H1 (cell line): ENCODE data around the gene CARM1. TPM values are rescaled to one million over a fixed set of nuclear protein-coding genes. Genes with fewer than 3 reads are reported as not detected.

Experiments used
- CTCF ChIA-PET: fragments of 300-600 bp; sonication (Branson Sonifier 250); formaldehyde crosslinking; loops from one replicate; lab custom pipeline; 2021; ENCODE audit not compliant: partially characterized antibody; lab: Charles Lee
- POLR2A ChIA-PET: fragments of 300-600 bp; sonication (Branson Sonifier 250); formaldehyde crosslinking; loops from one replicate; lab custom pipeline; 2021; ENCODE audit warnings: inconsistent platforms; ENCODE audit not compliant: partially characterized antibody; lab: Charles Lee
- DNase-seq, 2 experiments: peaks; one replicate each; pipeline versions ENCODE4 v3.0.0 to v3.0.0-alpha.2; 2010 to 2022; ENCODE audit warnings: low spot score in 2 of 2, low read depth in 1 of 2, mixed read lengths in 1 of 2
- FAIRE-seq: peaks from 2 replicates; lab custom pipeline; 2011; peaks lifted over from hg19 to GRCh38; lab: Jason Lieb, UNC
- H2AFZ ChIP-seq: 2 replicates; pipeline ENCODE4 v1.8.1; 2012; ENCODE audit warnings: low read length, inconsistent platforms
- H2AK5ac ChIP-seq: 2 replicates; pipeline ENCODE4 v1.6.1; 2013; ENCODE audit warnings: low read depth, low read length
- H2BK120ac ChIP-seq: replicated peaks from 2 replicates; pipeline ENCODE3; 2013; ENCODE audit warnings: low read depth, low read length, inconsistent platforms
- H2BK12ac ChIP-seq: 2 replicates; pipeline ENCODE4 v1.6.1; 2013; ENCODE audit warnings: low read depth, low read length
- H2BK15ac ChIP-seq: 2 replicates; pipeline ENCODE4 v1.6.1; 2013; ENCODE audit warnings: low read length
- H2BK20ac ChIP-seq: 2 replicates; pipeline ENCODE4 v1.6.1; 2013; ENCODE audit warnings: low read length
- H2BK5ac ChIP-seq: 2 replicates; pipeline ENCODE4 v1.6.1; 2013; ENCODE audit warnings: low read depth, low read length
- H3K14ac ChIP-seq: 2 replicates; pipeline ENCODE4 v1.6.1; 2013; ENCODE audit warnings: inconsistent platforms; ENCODE audit not compliant: insufficient read length
- H3K18ac ChIP-seq: 2 replicates; pipeline ENCODE4 v1.6.1; 2013; ENCODE audit warnings: low read length; ENCODE audit errors: extremely low read depth
- H3K23ac ChIP-seq: 2 replicates; pipeline ENCODE4 v1.6.1; 2013; ENCODE audit warnings: inconsistent platforms; ENCODE audit not compliant: insufficient read length
- H3K23me2 ChIP-seq: 2 replicates; pipeline ENCODE4 v1.6.1; 2013; ENCODE audit warnings: low read depth, low read length
- H3K27ac ChIP-seq: 2 replicates; pipeline ENCODE4 v1.6.1; 2011; ENCODE audit warnings: low read depth, low read length, inconsistent platforms
- H3K27me3 ChIP-seq, 4 experiments: replicated peaks in 1 of 4; 1 replicate in 1 of 4; 2 replicates in 3 of 4; pipeline versions ENCODE4 v1.6.1 to v1.8.1; 2011 to 2013; ENCODE audit warnings: low read length in 3 of 4, mild to moderate bottlenecking in 3 of 4, inconsistent platforms in 2 of 4, mixed read lengths in 2 of 4, moderate library complexity in 1 of 4; ENCODE audit not compliant: control insufficient read depth in 3 of 4, insufficient read depth in 3 of 4; ENCODE audit errors: extremely low read depth in 1 of 4
- H3K36me3 ChIP-seq, 4 experiments: 2 replicates each; pipeline versions ENCODE4 v1.6.1 to v1.8.1; 2011 to 2013; ENCODE audit warnings: mild to moderate bottlenecking in 4 of 4, low read length in 3 of 4, moderate library complexity in 2 of 4, control low read depth in 1 of 4, inconsistent platforms in 1 of 4; ENCODE audit not compliant: insufficient read depth in 4 of 4, control insufficient read depth in 2 of 4
- H3K4ac ChIP-seq: replicated peaks from 2 replicates; pipeline ENCODE3; 2013; ENCODE audit warnings: low read length, low read depth, mixed read lengths, inconsistent platforms; ENCODE audit not compliant: insufficient read length
- H3K4me1 ChIP-seq, 4 experiments: replicated peaks in 1 of 4; 1 replicate in 1 of 4; 2 replicates in 3 of 4; pipeline versions ENCODE4 v1.6.1 to v1.8.1; 2011 to 2013; ENCODE audit warnings: low read length in 3 of 4, inconsistent platforms in 2 of 4, mixed read lengths in 1 of 4; ENCODE audit not compliant: insufficient read depth in 4 of 4, control insufficient read depth in 3 of 4
- H3K4me2 ChIP-seq, 2 experiments: 2 replicates each; pipeline versions ENCODE4 v1.6.1 to v1.8.1; 2011 to 2013; ENCODE audit warnings: low read depth in 2 of 2, low read length in 2 of 2, control low read depth in 1 of 2, inconsistent platforms in 1 of 2, mild to moderate bottlenecking in 1 of 2; ENCODE audit not compliant: insufficient read depth in 1 of 2
- H3K4me3 ChIP-seq, 4 experiments: fragments of 200-600, 300-600 bp in 1 of 4; sonication (generic), shearing (Covaris generic), sonication (Bioruptor Twin) in 1 of 4; 2 replicates each; pipeline versions ENCODE4 v1.5.1 to v1.8.1; 2011 to 2016; ENCODE audit warnings: low read length in 4 of 4, low read depth in 3 of 4, control low read depth in 2 of 4, inconsistent platforms in 2 of 4, mild to moderate bottlenecking in 2 of 4, mixed read lengths in 1 of 4, moderate library complexity in 1 of 4; ENCODE audit not compliant: insufficient read depth in 2 of 4; ENCODE audit errors: extremely low read depth in 1 of 4
- H3K56ac ChIP-seq: replicated peaks from 2 replicates; pipeline ENCODE3; 2013; ENCODE audit warnings: low read depth, mild to moderate bottlenecking, mixed read lengths, low read length, inconsistent platforms; ENCODE audit not compliant: insufficient read length
- H3K79me1 ChIP-seq: 2 replicates; pipeline ENCODE4 v1.6.1; 2013; ENCODE audit warnings: low read depth, low read length, control low read depth
- H3K79me2 ChIP-seq, 2 experiments: 2 replicates each; pipeline versions ENCODE4 v1.6.1 to v1.8.1; 2012 to 2013; ENCODE audit warnings: low read length in 2 of 2, mild to moderate bottlenecking in 2 of 2, inconsistent platforms in 1 of 2; ENCODE audit not compliant: insufficient read depth in 2 of 2, control insufficient read depth in 1 of 2
- H3K9ac ChIP-seq, 4 experiments: replicated peaks in 1 of 4; 1 replicate in 1 of 4; 2 replicates in 3 of 4; pipeline versions ENCODE4 v1.6.1 to v1.8.1; 2011 to 2013; ENCODE audit warnings: low read depth in 3 of 4, low read length in 3 of 4, control low read depth in 2 of 4, mild to moderate bottlenecking in 2 of 4, moderate library complexity in 2 of 4, inconsistent platforms in 1 of 4; ENCODE audit errors: extremely low read depth in 1 of 4
- H3K9me3 ChIP-seq, 2 experiments: 2 replicates each; pipeline versions ENCODE4 v1.6.1 to v1.8.1; 2012 to 2013; ENCODE audit warnings: mild to moderate bottlenecking in 2 of 2, moderate library complexity in 2 of 2, control low read depth in 1 of 2, inconsistent platforms in 1 of 2, low read depth in 1 of 2, low read length in 1 of 2, mixed read lengths in 1 of 2; ENCODE audit not compliant: insufficient read depth in 2 of 2
- H4K20me1 ChIP-seq, 2 experiments: replicated peaks in 1 of 2; 2 replicates each; pipeline versions ENCODE3 to v1.8.1; 2011 to 2013; ENCODE audit warnings: inconsistent platforms in 2 of 2, low read length in 2 of 2, mild to moderate bottlenecking in 1 of 2; ENCODE audit not compliant: insufficient read depth in 2 of 2, control insufficient read depth in 1 of 2
- H4K5ac ChIP-seq: 2 replicates; pipeline ENCODE4 v1.6.1; 2013; ENCODE audit warnings: low read length, low read depth, mixed read lengths, inconsistent platforms; ENCODE audit not compliant: insufficient read length
- H4K8ac ChIP-seq: 2 replicates; pipeline ENCODE4 v1.8.0; 2013; ENCODE audit warnings: mild to moderate bottlenecking, moderate library complexity, low read length, inconsistent platforms; ENCODE audit not compliant: insufficient read depth; ENCODE audit errors: extremely low read depth
- H4K91ac ChIP-seq: replicated peaks from 2 replicates; pipeline ENCODE3; 2013; ENCODE audit warnings: low read length, mixed read lengths, inconsistent platforms; ENCODE audit not compliant: insufficient read length
- EZH2 ChIP-seq: fragments of 200-600 bp; sonication (generic); IDR thresholded peaks from 2 replicates; pipeline ENCODE4 v1.7.1; 2012; ENCODE audit warnings: low read depth, mild to moderate bottlenecking, moderate library complexity, low read length, inconsistent platforms; ENCODE audit not compliant: severe bottlenecking
- JUN ChIP-seq: IDR thresholded peaks from 2 replicates; pipeline ENCODE4 v1.6.1; 2011; ENCODE audit warnings: low read depth, mild to moderate bottlenecking, improper control_type of control experiment, low read length
- KDM1A ChIP-seq: fragments of 200-600, 300-600 bp; sonication (generic); IDR thresholded peaks from 2 replicates; pipeline ENCODE4 v1.7.1; 2016; ENCODE audit warnings: mild to moderate bottlenecking, low read length, borderline replicate concordance
- KDM4A ChIP-seq: IDR thresholded peaks from one replicate; pipeline ENCODE4 v1.7.1; 2012; ENCODE audit warnings: low read depth, mild to moderate bottlenecking, moderate library complexity, low read length, inconsistent platforms; ENCODE audit not compliant: severe bottlenecking
- MAX ChIP-seq: IDR thresholded peaks from 2 replicates; pipeline ENCODE4 v1.6.1; 2012; ENCODE audit warnings: inconsistent platforms
- NRF1 ChIP-seq: IDR thresholded peaks from 2 replicates; pipeline ENCODE4 v1.6.1; 2011; ENCODE audit warnings: mild to moderate bottlenecking, low read depth, low read length, improper control_type of control experiment
- POLR2A ChIP-seq, 2 experiments: IDR thresholded peaks; 1 replicate in 1 of 2; 2 replicates in 1 of 2; pipeline ENCODE4 v1.6.1; 2011; ENCODE audit warnings: low read depth in 2 of 2, low read length in 2 of 2, mild to moderate bottlenecking in 2 of 2; ENCODE audit errors: control extremely low read depth in 1 of 2
- POLR2AphosphoS5 ChIP-seq: IDR thresholded peaks from 2 replicates; pipeline ENCODE4 v1.6.1; 2011; ENCODE audit warnings: low read depth, low read length
- SAP30 ChIP-seq: fragments of 300-600 bp; sonication (generic); IDR thresholded peaks from 2 replicates; pipeline ENCODE4 v1.7.1; 2012; ENCODE audit warnings: low read length, moderate library complexity, mild to moderate bottlenecking, inconsistent platforms; ENCODE audit not compliant: insufficient read depth, insufficient replicate concordance
- SIRT6 ChIP-seq: IDR thresholded peaks from one replicate; pipeline ENCODE4 v1.7.1; 2012; ENCODE audit warnings: low read length, inconsistent platforms
- TCF12 ChIP-seq: IDR thresholded peaks from 2 replicates; pipeline ENCODE4 v1.6.1; 2011; ENCODE audit warnings: low read depth, mild to moderate bottlenecking, low read length
- WGBS, 2 experiments: shearing (Covaris generic) in 1 of 2; methylation state at CpG; one replicate each; pipeline versions ENCODE4 v1.1.6 to v1.1.7; 2013 to 2015; ENCODE audit warnings: low lambda C conversion rate in 2 of 2, mixed read lengths in 2 of 2, inconsistent platforms in 1 of 2, low coverage in 1 of 2, missing lambda C conversion rate in 1 of 2; ENCODE audit not compliant: insufficient replicate concordance in 2 of 2, insufficient coverage in 1 of 2, insufficient read length in 1 of 2; ENCODE audit errors: extremely low coverage in 1 of 2, missing lambda C conversion rate in 1 of 2; 5-methylcytosine and 5-hydroxymethylcytosine counted together
- polyA plus RNA-seq, 7 experiments: library from polyadenylated mRNA; depleted of rRNA in 3 of 7; stranded (reverse) in 5 of 7; unstranded in 2 of 7; fragments of >200 nt in 5 of 7; fragments of 200-250 nt in 2 of 7; gene quantifications; 1 replicate in 5 of 7; 2 replicates in 1 of 7; 4 replicates in 1 of 7; pipeline versions ENCODE4 v1.2.1 to v1.2.3, GENCODE V29; 2011 to 2013; ENCODE audit warnings: missing spikeins in 2 of 7, mixed read lengths in 2 of 7
- total RNA-seq: library from RNA; stranded (reverse); fragmentation: NEBNext Ultra II Directional; extraction: Animal tissue kit (Norgen Biotek cat#: 25700); gene quantifications from 2 replicates; pipeline ENCODE4 v1.2.1, GENCODE V29; 2021

The CARM1 gene
- total and polyA plus RNA-seq, 2 of the 8 experiments (the other 6 are each of a cell fraction or from before 2014, with no cell fraction given) = 134 to 164 TPM

DNA sequence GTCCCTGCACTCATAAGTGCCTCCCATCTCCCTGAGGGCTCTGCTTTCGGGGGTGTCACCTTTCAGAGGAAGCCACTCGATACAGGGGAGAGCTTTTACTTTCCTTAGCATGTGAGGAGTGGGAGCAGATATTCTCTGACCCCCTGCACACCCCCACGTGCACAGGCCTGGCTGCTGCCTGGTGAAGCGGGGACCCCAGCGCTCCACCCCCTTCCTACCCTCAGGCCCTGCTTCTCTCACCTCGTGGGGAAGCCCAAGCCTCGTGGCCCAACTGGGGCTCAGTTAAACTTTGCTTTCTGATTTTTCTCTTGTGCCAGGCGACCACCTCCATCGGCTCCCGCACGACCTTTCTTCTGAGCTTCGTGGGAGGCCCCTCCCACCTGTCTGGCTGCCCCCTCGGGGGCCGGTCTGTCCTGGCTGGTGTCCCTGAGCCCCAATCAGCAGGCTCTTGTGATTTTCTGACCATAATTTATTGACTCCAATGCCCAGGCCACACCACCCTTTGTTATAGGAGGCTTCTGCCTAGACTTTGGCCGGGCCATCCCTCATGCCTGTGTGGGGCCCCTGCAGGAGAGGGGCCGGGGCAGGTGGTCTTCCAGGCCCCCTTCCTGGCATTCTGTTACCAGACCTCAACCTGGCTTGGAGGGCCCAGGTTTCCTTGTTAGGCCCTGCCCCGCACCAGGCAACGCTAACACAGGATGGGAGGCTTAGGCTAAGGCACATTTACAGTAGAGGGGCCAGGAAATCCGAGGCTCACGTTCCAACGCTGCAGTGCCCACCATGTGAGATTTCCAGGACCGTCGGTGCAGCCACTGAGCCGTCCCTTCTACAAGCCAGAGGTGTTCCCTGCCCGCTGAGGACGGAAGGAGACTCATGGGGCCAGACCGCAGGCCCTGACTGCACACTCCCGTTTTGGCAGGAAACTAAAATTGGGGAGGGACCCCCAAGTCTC, 39.1 kb upstream of the CARM1 start:
- no peak overlapping the region for H2BK120ac ChIP-seq
- H3K79me2 ChIP-seq = no peaks in the 10 kb centered on the region
- no peak overlapping the region for H3K4ac ChIP-seq
- peaks cover 0 to 10% (median 6%) of the 10 kb centered on the region in 4 experiments; a peak in 6 of 7 replicates for H3K4me1 ChIP-seq
- H3K27ac ChIP-seq = no peak overlapping the region
- peaks cover 8% of the 10 kb centered on the region; the same call in 1 of the 2 replicates for H3K23me2 ChIP-seq
- H2BK15ac ChIP-seq = no peak overlapping the region
- H3K9me3 ChIP-seq = peaks cover 0 to 4% of the 10 kb centered on the region in 2 experiments; a peak in 1 of 4 replicates
- H4K91ac ChIP-seq = no peak overlapping the region
- no peak overlapping the region for H3K4me2 ChIP-seq
- no peak overlapping the region for H3K14ac ChIP-seq
- no peak overlapping the region for H4K5ac ChIP-seq
- 93% methylated on average over 28 of the region's 28 CpGs; no CpG with 5 or more reads in 1 of the 2 experiments for WGBS, 2 experiments
- no peak overlapping the region for H2BK5ac ChIP-seq
- H4K20me1 ChIP-seq = peaks cover 0 to 10% of the 10 kb centered on the region in 2 experiments
- H2BK20ac ChIP-seq = no peak overlapping the region
- no peak overlapping the region for H2AK5ac ChIP-seq
- ChIA-PET POLR2A (interaction anchor here (0.8 to 1.3 kb wide), 3 partner anchors 14 to 176 kb away, joined by 3 read pairs; no protein-coding TSS in a partner anchor), CTCF (interaction anchor here (1.0 to 4.1 kb wide), 4 partner anchors 10 to 32 kb away, joined by 3 to 22 read pairs (median 6); no protein-coding TSS in a partner anchor)
- DNase-seq (no peak), FAIRE-seq (no peak)
- no peak overlapping the region for H2BK12ac ChIP-seq
- peaks cover 0 to 24% (median 7%) of the 10 kb centered on the region in 4 experiments; a peak in 6 of 8 replicates for H3K36me3 ChIP-seq
- H3K56ac ChIP-seq = no peak overlapping the region
- no peak overlapping the region for H3K23ac ChIP-seq
- H3K9ac ChIP-seq = no peak overlapping the region
- no peak overlapping the region for H3K4me3 ChIP-seq
- H3K18ac ChIP-seq = no peak overlapping the region
- TF ChIP-seq SIRT6 (no peak), POLR2A (IDR thresholded peaks at IDR 0.05; ENCODE audit: control extremely low read depth in 1 of 2, low read depth in 2 of 2, low read length in 2 of 2) (no peak), KDM4A (no peak), MAX (no peak), JUN (no peak), POLR2AphosphoS5 (no peak; the same call in 1 of the 2 replicates), NRF1 (no peak), EZH2 (no peak), KDM1A (no peak), TCF12 (no peak), SAP30 (no peak)
- H3K79me1 ChIP-seq = peaks cover 4% of the 10 kb centered on the region; the same call in 1 of the 2 replicates
- 0 out of 2 replicates have a peak overlapping the region, but pooled peaks have one; percentile 42 for H4K8ac ChIP-seq
- no peak overlapping the region for H2AFZ ChIP-seq
- H3K27me3 ChIP-seq = peaks cover 0 to 4% (median 0%) of the 10 kb centered on the region in 4 experiments; a peak in 1 of 7 replicates
